Mesenchymal stem cell (in vitro differentiated cells and primary cell): Measurements from ENCODE around the gene SHPK.

Experiments used
- DNase-seq: peaks from one replicate; pipeline ENCODE4 v3.0.0-alpha.2; 2013
- H2AFZ ChIP-seq: one replicate; pipeline ENCODE4 v1.6.1; 2013; ENCODE audit warnings: low read depth, mild to moderate bottlenecking, control low read depth, inconsistent platforms, low read length, moderate library complexity
- H2AK5ac ChIP-seq: 2 replicates; pipeline ENCODE4 v1.6.1; 2013; ENCODE audit warnings: low read length, moderate library complexity, mild to moderate bottlenecking, inconsistent platforms; ENCODE audit not compliant: severe bottlenecking
- H2BK120ac ChIP-seq: one replicate; pipeline ENCODE4 v1.6.1; 2013; ENCODE audit warnings: low read depth, mild to moderate bottlenecking, inconsistent platforms, low read length, moderate library complexity
- H2BK12ac ChIP-seq, 2 experiments: one replicate each; pipeline ENCODE4 v1.6.1; 2013; ENCODE audit warnings: inconsistent platforms in 2 of 2, low read length in 2 of 2, mild to moderate bottlenecking in 2 of 2, moderate library complexity in 2 of 2, control low read depth in 1 of 2
- H2BK15ac ChIP-seq: one replicate; pipeline ENCODE4 v1.6.1; 2013; ENCODE audit warnings: mild to moderate bottlenecking, low read depth, inconsistent platforms; ENCODE audit not compliant: poor library complexity, severe bottlenecking
- H2BK5ac ChIP-seq: 2 replicates; pipeline ENCODE4 v1.6.1; 2013; ENCODE audit warnings: low read depth, mild to moderate bottlenecking, low read length, control low read depth, inconsistent platforms; ENCODE audit not compliant: poor library complexity, severe bottlenecking
- H3K14ac ChIP-seq, 2 experiments: one replicate each; pipeline ENCODE4 v1.6.1; 2013; ENCODE audit warnings: inconsistent platforms in 2 of 2, low read length in 2 of 2, control low read depth in 1 of 2, mild to moderate bottlenecking in 1 of 2, moderate library complexity in 1 of 2
- H3K18ac ChIP-seq, 2 experiments: one replicate each; pipeline ENCODE4 v1.6.1; 2013; ENCODE audit warnings: inconsistent platforms in 2 of 2, low read length in 2 of 2, control low read depth in 1 of 2, low read depth in 1 of 2, mild to moderate bottlenecking in 1 of 2
- H3K23ac ChIP-seq, 2 experiments: one replicate each; pipeline ENCODE4 v1.6.1; 2013; ENCODE audit warnings: inconsistent platforms in 2 of 2, low read length in 2 of 2, mild to moderate bottlenecking in 2 of 2, moderate library complexity in 2 of 2, control low read depth in 1 of 2
- H3K27ac ChIP-seq: 2 replicates; pipeline ENCODE4 v1.5.1; 2013; ENCODE audit warnings: mild to moderate bottlenecking, moderate library complexity, low read length, control low read depth, inconsistent platforms; ENCODE audit not compliant: poor library complexity, severe bottlenecking
- H3K27me3 ChIP-seq, 2 experiments: 2 replicates each; pipeline versions ENCODE4 v1.6.1 to v1.7.0; 2013; ENCODE audit warnings: low read length in 2 of 2, mild to moderate bottlenecking in 2 of 2, moderate library complexity in 2 of 2, control low read depth in 1 of 2, inconsistent platforms in 1 of 2; ENCODE audit not compliant: control insufficient read depth in 1 of 2, insufficient read depth in 1 of 2
- H3K36me3 ChIP-seq, 2 experiments: 2 replicates each; pipeline versions ENCODE4 v1.6.1 to v1.7.0; 2013; ENCODE audit warnings: low read length in 2 of 2, control low read depth in 1 of 2, inconsistent platforms in 1 of 2, low read depth in 1 of 2, mild to moderate bottlenecking in 1 of 2; ENCODE audit not compliant: insufficient read depth in 2 of 2, control insufficient read depth in 1 of 2
- H3K4ac ChIP-seq, 2 experiments: one replicate each; pipeline ENCODE4 v1.6.1; 2013; ENCODE audit warnings: inconsistent platforms in 2 of 2, low read length in 2 of 2, mild to moderate bottlenecking in 2 of 2, moderate library complexity in 2 of 2, control low read depth in 1 of 2, low read depth in 1 of 2
- H3K4me1 ChIP-seq: 2 replicates; pipeline ENCODE4 v1.6.1; 2013; ENCODE audit warnings: low read depth, low read length, control low read depth; ENCODE audit not compliant: control insufficient read depth, insufficient read depth
- H3K4me2 ChIP-seq: 2 replicates; pipeline ENCODE4 v1.6.1; 2013; ENCODE audit warnings: low read length, mild to moderate bottlenecking, inconsistent platforms; ENCODE audit not compliant: poor library complexity, severe bottlenecking
- H3K4me3 ChIP-seq, 2 experiments: 2 replicates each; pipeline versions ENCODE4 v1.5.1 to v1.7.0; 2013; ENCODE audit warnings: low read length in 2 of 2, mild to moderate bottlenecking in 2 of 2, control low read depth in 1 of 2, low read depth in 1 of 2; ENCODE audit not compliant: insufficient read depth in 1 of 2
- H3K79me1 ChIP-seq: replicated peaks from 2 replicates; pipeline ENCODE4 v1.6.1; 2013; ENCODE audit warnings: mild to moderate bottlenecking, control low read depth, low read length, inconsistent platforms; ENCODE audit not compliant: poor library complexity, severe bottlenecking
- H3K9ac ChIP-seq: 2 replicates; pipeline ENCODE4 v1.7.0; 2013; ENCODE audit warnings: mild to moderate bottlenecking, low read length, moderate library complexity
- H3K9me3 ChIP-seq: 2 replicates; pipeline ENCODE4 v1.7.0; 2013; ENCODE audit warnings: mild to moderate bottlenecking, low read length; ENCODE audit not compliant: control insufficient read depth
- H4K8ac ChIP-seq: one replicate; pipeline ENCODE4 v1.6.1; 2013; ENCODE audit warnings: inconsistent platforms, mild to moderate bottlenecking, low read length, moderate library complexity
- H4K91ac ChIP-seq: one replicate; pipeline ENCODE4 v1.6.1; 2013; ENCODE audit warnings: mild to moderate bottlenecking, low read length, inconsistent platforms
- WGBS: methylation state at CpG from one replicate; pipeline ENCODE4 v1.1.7; 2013; ENCODE audit warnings: mixed read lengths; 5-methylcytosine and 5-hydroxymethylcytosine counted together

SHPK gene

GRCh38 chr17:3590768-3591167 lies 45.3 kb downstream of the SHPK start:
- Histone ChIP-seq H3K14ac (no peak overlapping the region), H3K4me1 (peaks cover 31% of the 10 kb centered on the region), H4K91ac (no peak overlapping the region), H2BK15ac (no peak overlapping the region), H3K9ac (no peak overlapping the region), H3K27ac (no peak overlapping the region), H2BK5ac (no peak overlapping the region), H2BK120ac (no peak overlapping the region), H3K18ac (no peak overlapping the region), H3K9me3 (no peaks in the 10 kb centered on the region), H3K79me1 (no peaks in the 10 kb centered on the region), H3K36me3 (peaks cover 37 to 59% of the 10 kb centered on the region in 2 experiments), H2AK5ac (no peak overlapping the region), H3K27me3 (no peaks in the 10 kb centered on the region), H3K4ac (no peak overlapping the region), H3K23ac (no peak overlapping the region), H4K8ac (no peak overlapping the region), H3K4me3 (no peak overlapping the region), H3K4me2 (no peak overlapping the region), H2AFZ (no peak overlapping the region), H2BK12ac (no peak overlapping the region)
- 94% methylated on average over 15 of the region's 15 CpGs for WGBS
- no peak for DNase-seq

DNA sequence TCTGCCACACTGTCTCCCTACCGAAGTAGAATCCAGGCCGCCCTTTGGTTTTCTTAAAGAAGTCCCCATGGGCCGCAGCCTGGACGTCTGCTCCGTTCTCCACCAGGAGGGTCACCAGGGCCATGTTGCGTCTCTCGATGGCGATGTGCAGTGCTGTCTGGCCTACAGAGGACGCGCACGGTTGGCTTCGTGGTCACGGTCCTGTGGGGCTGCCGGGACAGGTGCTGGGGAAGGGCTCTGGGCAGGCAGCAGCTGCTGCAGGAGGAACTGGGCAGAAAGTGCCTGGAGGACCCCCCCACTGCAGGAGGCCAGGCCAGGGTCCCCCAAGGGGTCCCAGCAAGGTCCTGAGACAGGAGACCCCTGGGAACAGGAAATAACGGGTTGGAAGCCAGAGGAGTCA lies 45.8 kb downstream of the SHPK start:
- no peaks in the 10 kb centered on the region for H3K9me3 ChIP-seq
- 95% methylated on average over 15 of the region's 15 CpGs for WGBS
- H3K27ac ChIP-seq, result no peak overlapping the region
- no peak overlapping the region for H2BK15ac ChIP-seq
- H3K4me1 ChIP-seq, result peaks cover 29% of the 10 kb centered on the region
- no peak overlapping the region for H2AFZ ChIP-seq
- no peak overlapping the region for H2BK5ac ChIP-seq
- no peak overlapping the region for H3K4ac ChIP-seq
- no peak overlapping the region for H4K8ac ChIP-seq
- no peak overlapping the region for H3K23ac ChIP-seq
- no peak overlapping the region for H4K91ac ChIP-seq
- peaks cover 41 to 64% of the 10 kb centered on the region in 2 experiments for H3K36me3 ChIP-seq
- H3K27me3 ChIP-seq, result no peaks in the 10 kb centered on the region
- no peak overlapping the region for H2BK120ac ChIP-seq
- H3K4me3 ChIP-seq, result no peak overlapping the region
- no peak for DNase-seq
- H3K4me2 ChIP-seq, result no peak overlapping the region
- H3K14ac ChIP-seq, result no peak overlapping the region
- no peak overlapping the region for H3K9ac ChIP-seq
- H2AK5ac ChIP-seq, result no peak overlapping the region
- no peaks in the 10 kb centered on the region for H3K79me1 ChIP-seq
- no peak overlapping the region for H2BK12ac ChIP-seq
- H3K18ac ChIP-seq, result no peak overlapping the region

DNA sequence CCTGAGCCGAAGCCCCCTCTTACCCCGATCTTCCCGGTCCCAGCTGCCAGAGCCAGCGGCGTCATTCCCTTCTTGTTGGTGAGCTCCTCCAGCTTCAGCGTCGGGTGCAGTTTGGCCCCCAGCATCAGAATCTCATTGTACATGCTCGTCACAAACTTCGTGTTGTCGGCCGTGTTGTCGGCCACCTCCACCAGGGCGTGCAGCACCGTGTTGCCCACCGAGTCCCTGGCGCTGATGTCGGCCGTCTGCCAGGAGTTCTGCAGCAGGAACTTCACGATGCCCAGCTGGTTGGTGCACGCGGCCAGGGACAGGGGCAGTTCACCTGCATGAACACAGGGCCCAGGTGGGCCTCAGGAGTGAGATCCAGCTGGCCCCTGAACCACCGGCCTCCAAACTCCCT lies 46.3 kb downstream of the SHPK start:
- peaks cover 24% of the 10 kb centered on the region for H3K4me1 ChIP-seq
- 96% methylated on average over 22 of the region's 22 CpGs for WGBS
- no peaks in the 10 kb centered on the region for H3K27me3 ChIP-seq

GRCh38 chr17:3585826-3586225 lies 50.2 kb downstream of the SHPK start:
- no peaks in the 10 kb centered on the region for H3K9me3 ChIP-seq
- H4K91ac ChIP-seq, result no peak overlapping the region
- H3K4me2 ChIP-seq, result no peak overlapping the region
- no peak overlapping the region for H3K14ac ChIP-seq
- no peak overlapping the region for H3K9ac ChIP-seq
- H2BK5ac ChIP-seq, result no peak overlapping the region
- no peak overlapping the region for H2BK12ac ChIP-seq
- H3K4me1 ChIP-seq, result peaks cover 10% of the 10 kb centered on the region
- H3K4me3 ChIP-seq, result no peak overlapping the region
- peaks cover 32 to 75% of the 10 kb centered on the region in 2 experiments for H3K36me3 ChIP-seq
- no peak overlapping the region for H3K23ac ChIP-seq
- no peak overlapping the region for H3K27ac ChIP-seq
- DNase-seq, result no peak
- H3K27me3 ChIP-seq, result no peaks in the 10 kb centered on the region
- no peak overlapping the region for H2AK5ac ChIP-seq
- no peak overlapping the region for H2BK15ac ChIP-seq
- H3K4ac ChIP-seq, result no peak overlapping the region
- no peaks in the 10 kb centered on the region for H3K79me1 ChIP-seq
- H4K8ac ChIP-seq, result no peak overlapping the region
- no peak overlapping the region for H2AFZ ChIP-seq
- H2BK120ac ChIP-seq, result no peak overlapping the region
- no peak overlapping the region for H3K18ac ChIP-seq
- WGBS, result 98% methylated on average over 17 of the region's 17 CpGs

More for the DNA sequence above, 46.3 kb downstream of the SHPK start:
- Histone ChIP-seq H4K8ac (no peak overlapping the region), H3K79me1 (no peaks in the 10 kb centered on the region), H3K27ac (no peak overlapping the region), H2BK15ac (no peak overlapping the region), H3K36me3 (peaks cover 41 to 66% of the 10 kb centered on the region in 2 experiments), H3K4ac (no peak overlapping the region), H3K4me2 (no peak overlapping the region), H2BK5ac (no peak overlapping the region), H2AFZ (no peak overlapping the region), H2BK120ac (no peak overlapping the region), H3K18ac (no peak overlapping the region), H2AK5ac (no peak overlapping the region), H3K4me3 (no peak overlapping the region), H3K14ac (no peak overlapping the region), H4K91ac (no peak overlapping the region), H2BK12ac (no peak overlapping the region), H3K9me3 (no peaks in the 10 kb centered on the region), H3K23ac (no peak overlapping the region), H3K9ac (no peak overlapping the region)
- DNase-seq, result no peak
